Loucy (cell line): ENCODE data around the gene TREML1.

ENCODE experiments used
- EZH2phosphoT487 ChIP-seq: fragments of 200-600 bp; IDR thresholded peaks from 2 replicates; pipeline ENCODE4 v1.6.1; 2018; ENCODE audit warnings: antibody characterized with exemption, mild to moderate bottlenecking, moderate library complexity, borderline replicate concordance
- TF ChIP-seq, protein P1 (sequence below): fragments of 200-600 bp; sonication (generic); conservative IDR thresholded peaks from 2 replicates; pipeline ENCODE4 v1.5.1; 2014; ENCODE audit warnings: mild to moderate bottlenecking, antibody characterized with exemption, low read length

DNA sequence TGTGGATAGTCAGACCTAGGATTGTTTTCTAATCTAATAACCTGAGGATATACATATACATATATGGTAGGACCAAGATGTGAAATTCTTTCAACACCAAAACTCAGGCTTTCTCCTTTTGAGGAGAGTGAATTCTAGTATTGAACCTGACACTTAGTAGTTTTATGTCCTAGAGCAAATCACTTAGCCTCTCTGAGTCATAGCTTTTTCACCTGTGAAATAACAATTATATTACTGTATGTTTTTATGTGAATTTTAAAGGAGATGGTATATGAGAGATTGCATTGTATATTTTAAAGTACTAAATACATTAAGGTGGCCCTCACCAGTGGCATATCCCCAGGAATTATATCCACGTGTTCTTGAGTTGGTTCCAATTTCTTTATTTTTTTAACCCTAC, 34.6 kb downstream of the TREML1 start:
- TF ChIP-seq, protein P1, sequence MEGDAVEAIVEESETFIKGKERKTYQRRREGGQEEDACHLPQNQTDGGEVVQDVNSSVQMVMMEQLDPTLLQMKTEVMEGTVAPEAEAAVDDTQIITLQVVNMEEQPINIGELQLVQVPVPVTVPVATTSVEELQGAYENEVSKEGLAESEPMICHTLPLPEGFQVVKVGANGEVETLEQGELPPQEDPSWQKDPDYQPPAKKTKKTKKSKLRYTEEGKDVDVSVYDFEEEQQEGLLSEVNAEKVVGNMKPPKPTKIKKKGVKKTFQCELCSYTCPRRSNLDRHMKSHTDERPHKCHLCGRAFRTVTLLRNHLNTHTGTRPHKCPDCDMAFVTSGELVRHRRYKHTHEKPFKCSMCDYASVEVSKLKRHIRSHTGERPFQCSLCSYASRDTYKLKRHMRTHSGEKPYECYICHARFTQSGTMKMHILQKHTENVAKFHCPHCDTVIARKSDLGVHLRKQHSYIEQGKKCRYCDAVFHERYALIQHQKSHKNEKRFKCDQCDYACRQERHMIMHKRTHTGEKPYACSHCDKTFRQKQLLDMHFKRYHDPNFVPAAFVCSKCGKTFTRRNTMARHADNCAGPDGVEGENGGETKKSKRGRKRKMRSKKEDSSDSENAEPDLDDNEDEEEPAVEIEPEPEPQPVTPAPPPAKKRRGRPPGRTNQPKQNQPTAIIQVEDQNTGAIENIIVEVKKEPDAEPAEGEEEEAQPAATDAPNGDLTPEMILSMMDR: no peak
- no peak for TF ChIP-seq EZH2phosphoT487
